Right lobe of liver (tissue), 6 donors: ENCODE results near the gene CEP83. TPM values are rescaled to one million over a fixed set of nuclear protein-coding genes. Genes with fewer than 3 reads are reported as not detected.

Experiments used
- ATAC-seq, 4 donors: fragments of 200-7000 bp; cut with Tn5 transposase; one replicate each; pipeline ENCODE4 v1.9.1; 2020; ENCODE audit warnings: mild to moderate bottlenecking in 4 of 4, moderate library complexity in 4 of 4
- DNase-seq, 3 donors: peaks; one replicate each; pipeline ENCODE4 v3.0.0-alpha.2; 2020
- H3K27ac ChIP-seq, 3 donors: fragments of 200-600 bp; one replicate each; pipeline ENCODE4 v1.8.0; 2022
- H3K27me3 ChIP-seq, 2 donors: fragments of 200-600 bp; one replicate each; pipeline ENCODE4 v1.8.0; 2022
- H3K36me3 ChIP-seq, 4 donors: fragments of 200-600 bp; sonication (generic) in 1 of 4; one replicate each; pipeline versions ENCODE4 v1.5.1 to v1.8.0; 2017 to 2022; ENCODE audit warnings: control low read depth in 1 of 4
- H3K4me1 ChIP-seq, 4 donors: fragments of 200-600 bp; sonication (generic) in 1 of 4; one replicate each; pipeline versions ENCODE4 v1.5.1 to v1.8.0; 2017 to 2022; ENCODE audit warnings: control low read depth in 1 of 4
- H3K4me3 ChIP-seq, 3 donors: fragments of 200-600 bp; one replicate each; pipeline ENCODE4 v1.8.0; 2022
- H3K9me3 ChIP-seq, 4 donors: fragments of 200-600 bp; sonication (generic) in 1 of 4; one replicate each; pipeline versions ENCODE4 v1.5.1 to v1.8.0; 2017 to 2022; ENCODE audit warnings: control low read depth in 1 of 4
- POLR2A ChIP-seq: fragments of 450-650 bp; IDR thresholded peaks from one replicate; pipeline ENCODE4 v1.6.1; 2017; ENCODE audit warnings: antibody characterized with exemption, mild to moderate bottlenecking
- WGBS: methylation state at CpG from one replicate; pipeline ENCODE4 v1.1.6; 2018; ENCODE audit warnings: low coverage, low lambda C conversion rate; ENCODE audit not compliant: insufficient coverage; ENCODE audit errors: missing lambda C conversion rate; 5-methylcytosine and 5-hydroxymethylcytosine counted together
- intact Hi-C, 2 donors: fragments of 100-400 bp; cut with DNase I; formaldehyde crosslinking; loops; one replicate each; pipeline versions ENCODE4 v1.11.2 to v1.14.1; 2022
- total RNA-seq, 6 experiments: library from RNA; depleted of rRNA in 2 of 6; stranded (reverse); fragments of >200 nt in 2 of 6; fragmentation: NEBNext Ultra II Directional in 3 of 6; extraction: Animal tissue kit (Norgen Biotek cat#: 25700) in 3 of 6; gene quantifications; one replicate each; pipeline versions ENCODE4 v1.1.0 to v1.2.4, GENCODE V29; 2016 to 2023
- TF ChIP-seq, protein P1 (sequence below), 4 donors: fragments of 200-600 bp in 3 of 4; fragments of 450-650 bp in 1 of 4; IDR thresholded peaks; one replicate each; pipeline versions ENCODE4 v1.5.1 to v1.8.0; 2016 to 2022; ENCODE audit warnings: antibody characterized with exemption in 4 of 4, mild to moderate bottlenecking in 2 of 4
- donor health status: DM: no; HTN: yes; CAD: no.
- donor health status: DM: no; HTN: no; CAD: no.
- donor health status: DM: no; HTN: no; CAD: no.
- donor health status: DM: no; HTN: yes; CAD: no.
- donor health status: DM: no; HTN: yes; CAD: no.

Gene CEP83
- total RNA-seq, 6 experiments from 2014 or later: 4.2 to 9.5 (median 6.4) TPM

DNA sequence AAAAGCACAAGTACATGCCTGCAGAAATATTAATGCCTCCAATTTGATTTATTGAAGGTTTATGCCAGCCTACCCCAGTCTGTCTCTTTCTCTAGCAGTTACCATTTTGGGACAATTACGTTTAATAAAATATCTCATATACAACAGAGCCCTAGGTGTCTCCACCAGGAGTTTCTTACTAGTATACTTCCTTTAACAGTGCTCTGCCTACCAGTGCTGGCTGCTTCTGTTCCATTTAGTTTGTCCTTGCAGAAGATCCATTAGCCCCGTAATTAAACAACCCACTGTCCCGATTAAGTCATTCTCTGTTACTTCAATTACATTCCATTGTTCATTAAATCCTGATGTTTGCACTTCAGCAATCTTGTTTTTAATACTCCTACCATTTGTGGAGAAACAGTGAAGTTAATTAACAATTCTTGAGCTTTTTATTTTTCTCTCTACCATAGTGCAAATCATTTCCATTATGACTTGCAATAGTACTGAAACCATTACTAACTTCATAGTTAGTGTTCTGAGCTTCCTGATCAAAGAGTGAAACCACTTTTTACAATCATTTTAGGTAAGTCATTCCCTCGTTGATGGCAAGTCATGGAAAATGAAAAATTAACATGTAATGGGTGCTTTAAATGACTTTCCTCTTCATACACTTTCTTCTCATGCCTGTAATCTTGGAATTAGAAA is 190.2 kb downstream of the CEP83 start:
- no peaks in the 10 kb centered on the region for H3K4me1 ChIP-seq
- H3K27me3 ChIP-seq: no peaks in the 10 kb centered on the region
- TF ChIP-seq, protein P1, sequence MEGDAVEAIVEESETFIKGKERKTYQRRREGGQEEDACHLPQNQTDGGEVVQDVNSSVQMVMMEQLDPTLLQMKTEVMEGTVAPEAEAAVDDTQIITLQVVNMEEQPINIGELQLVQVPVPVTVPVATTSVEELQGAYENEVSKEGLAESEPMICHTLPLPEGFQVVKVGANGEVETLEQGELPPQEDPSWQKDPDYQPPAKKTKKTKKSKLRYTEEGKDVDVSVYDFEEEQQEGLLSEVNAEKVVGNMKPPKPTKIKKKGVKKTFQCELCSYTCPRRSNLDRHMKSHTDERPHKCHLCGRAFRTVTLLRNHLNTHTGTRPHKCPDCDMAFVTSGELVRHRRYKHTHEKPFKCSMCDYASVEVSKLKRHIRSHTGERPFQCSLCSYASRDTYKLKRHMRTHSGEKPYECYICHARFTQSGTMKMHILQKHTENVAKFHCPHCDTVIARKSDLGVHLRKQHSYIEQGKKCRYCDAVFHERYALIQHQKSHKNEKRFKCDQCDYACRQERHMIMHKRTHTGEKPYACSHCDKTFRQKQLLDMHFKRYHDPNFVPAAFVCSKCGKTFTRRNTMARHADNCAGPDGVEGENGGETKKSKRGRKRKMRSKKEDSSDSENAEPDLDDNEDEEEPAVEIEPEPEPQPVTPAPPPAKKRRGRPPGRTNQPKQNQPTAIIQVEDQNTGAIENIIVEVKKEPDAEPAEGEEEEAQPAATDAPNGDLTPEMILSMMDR (IDR thresholded peaks at IDR 0.05): no peak
- TF ChIP-seq POLR2A: no peak
- H3K36me3 ChIP-seq: no peaks in the 10 kb centered on the region
- ATAC-seq (no peak), DNase-seq (no peak)
- no peak overlapping the region for H3K27ac ChIP-seq
- WGBS: 79% methylated on average over 4 of the region's 4 CpGs
- H3K4me3 ChIP-seq: no peak overlapping the region
- intact Hi-C loops: no loop called here
- H3K9me3 ChIP-seq: no peaks in the 10 kb centered on the region

GRCh38 chr12:94267921-94268471 is 191.7 kb downstream of the CEP83 start:
- ATAC-seq: no peak
- no peak overlapping the region for H3K27ac ChIP-seq
- H3K4me3 ChIP-seq: no peak overlapping the region
- H3K36me3 ChIP-seq: no peaks in the 10 kb centered on the region
- DNase-seq: no peak
- intact Hi-C loops: no loop called here
- H3K4me1 ChIP-seq: no peaks in the 10 kb centered on the region
- no peak for TF ChIP-seq POLR2A
- TF ChIP-seq, protein P1 (IDR thresholded peaks at IDR 0.05): no peak
- H3K27me3 ChIP-seq: no peaks in the 10 kb centered on the region
- 83% methylated on average over 5 of the region's 5 CpGs for WGBS
- no peaks in the 10 kb centered on the region for H3K9me3 ChIP-seq

- DNase-seq: no peak
- 63% methylated on average over 3 of the region's 3 CpGs for WGBS
- Histone ChIP-seq H3K27ac (no peak overlapping the region), H3K4me1 (no peaks in the 10 kb centered on the region), H3K36me3 (no peaks in the 10 kb centered on the region), H3K4me3 (no peak overlapping the region), H3K9me3 (no peaks in the 10 kb centered on the region), H3K27me3 (no peaks in the 10 kb centered on the region)
- intact Hi-C loops: no loop called here
- no peak for ATAC-seq
- TF ChIP-seq, protein P1 (IDR thresholded peaks at IDR 0.05): no peak
- TF ChIP-seq POLR2A: no peak
Observed at GRCh38 chr12:94267537-94267872, 192.2 kb downstream of the CEP83 start.

DNA sequence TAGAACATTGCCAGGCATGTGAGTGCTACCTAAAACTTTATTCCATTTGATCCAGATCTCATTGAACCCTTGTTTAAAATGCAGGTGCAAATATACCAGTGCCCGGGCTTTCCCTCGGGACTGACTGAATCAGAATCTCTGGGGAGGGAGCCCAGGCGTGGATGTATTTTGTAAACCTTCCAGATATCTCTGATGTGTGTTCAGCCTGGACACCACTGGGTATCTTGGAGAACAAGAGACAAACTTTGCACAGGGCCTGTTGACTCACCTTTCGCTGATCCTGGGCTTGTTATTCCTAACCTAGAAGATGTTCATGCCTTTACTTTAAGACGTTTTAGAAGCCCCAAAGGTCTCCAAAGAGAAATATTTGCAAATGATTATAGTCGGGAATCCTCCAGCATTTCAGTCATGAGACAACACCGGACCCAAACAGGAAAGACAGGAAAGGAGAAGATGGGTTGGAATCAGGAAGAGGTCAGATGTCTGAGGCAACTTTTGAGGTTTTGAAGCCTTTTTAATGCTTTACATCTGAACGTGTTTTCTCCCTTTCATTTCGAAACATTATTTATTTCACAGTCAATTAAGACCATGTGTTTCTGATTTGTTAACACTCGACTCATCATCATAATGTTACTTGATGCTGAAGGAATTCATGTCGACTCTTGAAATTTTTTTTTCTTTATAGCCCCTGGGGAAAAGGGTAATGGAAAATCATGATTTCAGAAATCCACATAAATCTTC is 192.7 kb downstream of the CEP83 start:
- Histone ChIP-seq H3K9me3 (no peaks in the 10 kb centered on the region), H3K27ac (no peak overlapping the region), H3K36me3 (no peaks in the 10 kb centered on the region), H3K27me3 (no peaks in the 10 kb centered on the region), H3K4me1 (no peaks in the 10 kb centered on the region), H3K4me3 (no peak overlapping the region)
- ATAC-seq: no peak
- intact Hi-C loops: no loop called here
- TF ChIP-seq, protein P1 (IDR thresholded peaks at IDR 0.05): no peak
- TF ChIP-seq POLR2A: no peak
- WGBS: 45% methylated on average over 9 of the region's 11 CpGs
- DNase-seq: no peak
